IgD-negative memory B cell (primary cell): ENCODE results near the gene SOX8. TPM values are rescaled to one million over a fixed set of nuclear protein-coding genes. Genes with fewer than 3 reads are reported as not detected.

Experiments
- H3K27ac Mint-ChIP-seq, 3 donors: one replicate each; pipeline ENCODE4 v1.8.0; 2020 to 2022; ENCODE audit warnings: mild to moderate bottlenecking in 3 of 3, mixed read lengths in 3 of 3, moderate library complexity in 1 of 3
- H3K27me3 Mint-ChIP-seq: one replicate; pipeline ENCODE4 v1.8.0; 2021; ENCODE audit warnings: mixed read lengths
- H3K36me3 Mint-ChIP-seq: one replicate; pipeline ENCODE4 v1.8.0; 2020; ENCODE audit warnings: mild to moderate bottlenecking, mixed read lengths
- H3K4me1 Mint-ChIP-seq, 3 donors: one replicate each; pipeline ENCODE4 v1.8.0; 2020 to 2022; ENCODE audit warnings: mixed read lengths in 3 of 3, mild to moderate bottlenecking in 1 of 3
- H3K4me3 Mint-ChIP-seq, 4 donors: one replicate each; pipeline ENCODE4 v1.8.0; 2020 to 2022; ENCODE audit warnings: mild to moderate bottlenecking in 4 of 4, mixed read lengths in 4 of 4, moderate library complexity in 3 of 4
- H3K9me3 Mint-ChIP-seq, 3 donors: one replicate each; pipeline ENCODE4 v1.8.0; 2020 to 2021; ENCODE audit warnings: mixed read lengths in 3 of 3, mild to moderate bottlenecking in 1 of 3
- polyA plus RNA-seq: library from polyadenylated mRNA; unstranded; fragments of 300-500 nt; fragmentation: Illumina TruSeq; gene quantifications from one replicate; pipeline ENCODE4 v1.2.3, GENCODE V29; 2021

Gene SOX8
- polyA plus RNA-seq, 1 donor from 2014 or later, result 0.48 TPM

DNA sequence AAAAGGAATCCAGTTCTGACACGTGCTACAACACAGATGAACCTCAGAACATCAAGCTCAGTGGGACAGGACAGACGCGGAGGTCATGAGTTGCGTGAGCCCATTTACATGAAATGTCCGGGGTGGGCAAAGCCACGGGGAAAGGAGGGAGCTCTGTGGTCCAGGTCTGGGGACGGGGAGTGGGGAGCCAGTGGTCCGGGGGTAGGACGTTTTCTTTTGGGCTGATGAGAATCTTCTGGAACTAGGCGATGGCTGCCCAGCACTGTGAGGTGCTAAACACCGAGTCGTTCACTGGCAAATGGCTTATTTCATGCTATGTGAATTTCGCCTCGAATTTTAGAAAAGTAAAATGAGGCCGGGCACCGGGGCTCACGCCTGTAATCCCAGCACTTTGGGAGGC, 8.2 kb upstream of the SOX8 start:
- peak overlapping the region in 1 of 3 donors; percentile 53 for H3K27ac Mint-ChIP-seq
- peaks cover 5 to 9% (median 5%) of the 10 kb centered on the region in 3 donors for H3K4me1 Mint-ChIP-seq
- H3K36me3 Mint-ChIP-seq, result peaks cover 1% of the 10 kb centered on the region
- H3K9me3 Mint-ChIP-seq, result peaks cover 0 to 2% (median 0%) of the 10 kb centered on the region in 3 donors
- H3K4me3 Mint-ChIP-seq, result peak overlapping the region in 1 of 4 donors; percentile 78
- H3K27me3 Mint-ChIP-seq, result peaks cover 3% of the 10 kb centered on the region

DNA sequence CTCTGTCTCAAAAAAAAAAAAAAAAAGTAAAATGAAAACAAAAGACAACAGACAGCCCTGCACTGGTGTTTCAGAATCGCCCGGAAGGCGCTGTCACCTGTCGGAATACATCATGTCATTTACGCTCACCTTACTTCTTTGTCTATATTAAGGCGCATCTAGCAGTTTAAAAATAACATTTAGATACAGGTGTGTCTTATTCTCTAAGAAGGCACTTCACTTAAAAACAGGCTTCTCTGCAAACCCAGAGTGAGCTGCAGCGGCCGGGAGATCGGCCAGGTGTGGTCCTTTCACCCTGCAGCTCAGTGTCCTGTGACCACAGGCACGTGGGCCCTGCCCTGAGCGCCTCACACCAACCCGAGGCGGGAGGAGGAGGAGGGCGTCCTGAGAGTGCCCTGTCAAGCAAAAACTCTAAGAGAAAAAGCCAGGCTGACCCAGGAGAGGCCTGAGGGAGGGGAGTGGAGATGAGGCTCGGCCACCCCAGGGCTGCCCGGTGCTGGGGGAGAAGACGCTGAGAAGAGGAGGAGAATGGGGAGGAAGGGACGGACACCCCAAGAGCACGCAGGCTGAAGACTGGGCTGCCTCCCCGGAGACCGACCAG, 7.5 kb upstream of the SOX8 start:
- Mint-ChIP-seq H3K27me3 (peaks cover 7% of the 10 kb centered on the region), H3K36me3 (no peaks in the 10 kb centered on the region), H3K4me1 (peaks cover 3 to 5% (median 4%) of the 10 kb centered on the region in 3 donors), H3K9me3 (peaks cover 0 to 2% (median 0%) of the 10 kb centered on the region in 3 donors), H3K4me3 (peak overlapping the region in 1 of 4 donors; percentile 78), H3K27ac (peak overlapping the region in 1 of 3 donors; percentile 53)

DNA sequence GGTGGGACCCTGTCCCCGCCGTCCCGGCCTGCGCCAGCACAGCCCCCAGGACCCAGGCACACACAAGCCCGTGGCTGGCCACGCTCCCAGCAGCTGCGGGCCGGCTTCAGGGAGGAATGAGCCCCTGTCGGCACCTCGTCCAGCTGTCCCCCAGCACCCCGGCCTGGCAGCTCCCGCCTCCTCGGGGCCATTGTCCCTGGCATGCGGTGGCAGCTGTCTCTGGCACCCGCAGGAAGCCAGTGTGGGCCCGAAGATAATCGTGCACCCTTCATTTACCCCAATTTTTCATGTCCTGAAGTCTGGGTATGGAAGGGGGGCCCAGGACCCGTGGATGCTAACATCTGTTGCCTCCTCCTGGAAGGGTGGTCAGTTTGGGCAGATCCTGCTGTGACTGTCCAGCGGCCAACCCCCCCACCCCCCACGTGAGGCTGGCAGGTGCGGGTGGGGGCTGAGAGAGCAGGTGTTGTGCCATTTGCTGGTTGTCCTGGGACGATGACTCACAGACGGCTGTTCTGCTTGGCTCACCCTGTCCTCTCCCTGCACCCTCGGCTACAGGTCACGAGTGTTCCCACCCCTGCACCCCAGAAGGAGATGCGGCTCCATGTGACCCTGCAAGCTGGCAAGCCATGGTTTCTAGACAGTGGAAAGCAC, 6.8 kb upstream of the SOX8 start:
- H3K4me1 Mint-ChIP-seq, result peaks cover 1 to 5% (median 4%) of the 10 kb centered on the region in 3 donors
- peaks cover 10% of the 10 kb centered on the region for H3K27me3 Mint-ChIP-seq
- no peaks in the 10 kb centered on the region for H3K36me3 Mint-ChIP-seq
- no peak overlapping the region for H3K4me3 Mint-ChIP-seq
- H3K27ac Mint-ChIP-seq, result peak overlapping the region in 1 of 3 donors; percentile 28
- H3K9me3 Mint-ChIP-seq, result peaks cover 0 to 2% (median 0%) of the 10 kb centered on the region in 3 donors

DNA sequence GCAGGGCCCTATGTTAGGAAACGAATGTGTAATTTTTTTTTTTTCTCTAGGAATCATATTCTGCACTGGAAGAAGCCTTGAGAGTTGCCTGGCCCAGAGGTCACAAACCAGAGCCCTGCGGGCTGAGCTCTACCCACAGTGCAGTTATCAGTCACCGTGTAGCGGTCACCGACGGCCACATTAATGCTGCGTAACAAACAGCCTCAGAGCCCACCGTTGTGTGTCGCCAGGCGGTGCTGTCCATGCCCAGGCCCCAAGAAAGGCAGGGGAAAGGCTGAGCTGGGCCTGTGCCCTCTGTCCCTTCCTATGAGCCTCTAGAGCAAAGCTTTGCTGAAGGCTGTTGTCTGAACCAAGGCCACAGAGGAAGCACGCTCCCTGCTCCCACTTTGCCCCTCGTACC, 6.3 kb upstream of the SOX8 start:
- Mint-ChIP-seq H3K36me3 (no peaks in the 10 kb centered on the region), H3K4me3 (peak overlapping the region in 1 of 4 donors; percentile 50), H3K27ac (peak overlapping the region in 1 of 3 donors; percentile 28), H3K27me3 (peaks cover 12% of the 10 kb centered on the region), H3K9me3 (peaks cover 0 to 2% (median 0%) of the 10 kb centered on the region in 3 donors), H3K4me1 (peaks cover 1 to 5% (median 4%) of the 10 kb centered on the region in 3 donors)

DNA sequence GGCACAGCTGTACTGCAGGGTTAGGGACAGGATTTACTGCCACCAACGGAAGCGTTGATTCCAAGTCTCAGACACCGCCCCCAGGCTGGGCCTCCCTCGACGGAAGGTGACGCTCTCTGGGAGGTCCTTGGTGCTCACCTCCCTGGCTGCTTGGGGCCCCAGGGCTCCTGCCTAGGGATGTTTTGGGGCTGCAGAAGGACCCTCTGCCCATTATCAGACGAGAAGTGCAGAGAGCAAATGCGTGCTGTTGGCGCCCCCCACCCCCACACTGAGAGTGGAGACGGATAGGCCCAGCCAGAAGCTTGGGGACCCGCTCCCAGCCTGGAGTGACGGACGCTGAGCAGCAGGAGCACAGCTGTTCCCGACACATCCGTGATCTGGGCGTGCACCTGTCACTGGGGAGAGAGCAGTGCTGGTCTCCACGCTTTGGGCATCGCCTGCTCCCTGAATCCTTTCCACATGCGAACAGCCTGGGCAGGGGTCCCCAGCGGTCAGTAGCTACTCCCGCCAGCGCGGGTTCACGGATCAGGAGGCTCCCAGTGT, 5.1 kb upstream of the SOX8 start:
- Mint-ChIP-seq H3K27me3 (peaks cover 11% of the 10 kb centered on the region), H3K27ac (no peak overlapping the region), H3K36me3 (no peaks in the 10 kb centered on the region), H3K4me1 (peaks cover 1 to 4% (median 4%) of the 10 kb centered on the region in 3 donors), H3K4me3 (peak overlapping the region in 1 of 4 donors; percentile 42), H3K9me3 (peaks cover 0 to 2% (median 0%) of the 10 kb centered on the region in 3 donors)

DNA sequence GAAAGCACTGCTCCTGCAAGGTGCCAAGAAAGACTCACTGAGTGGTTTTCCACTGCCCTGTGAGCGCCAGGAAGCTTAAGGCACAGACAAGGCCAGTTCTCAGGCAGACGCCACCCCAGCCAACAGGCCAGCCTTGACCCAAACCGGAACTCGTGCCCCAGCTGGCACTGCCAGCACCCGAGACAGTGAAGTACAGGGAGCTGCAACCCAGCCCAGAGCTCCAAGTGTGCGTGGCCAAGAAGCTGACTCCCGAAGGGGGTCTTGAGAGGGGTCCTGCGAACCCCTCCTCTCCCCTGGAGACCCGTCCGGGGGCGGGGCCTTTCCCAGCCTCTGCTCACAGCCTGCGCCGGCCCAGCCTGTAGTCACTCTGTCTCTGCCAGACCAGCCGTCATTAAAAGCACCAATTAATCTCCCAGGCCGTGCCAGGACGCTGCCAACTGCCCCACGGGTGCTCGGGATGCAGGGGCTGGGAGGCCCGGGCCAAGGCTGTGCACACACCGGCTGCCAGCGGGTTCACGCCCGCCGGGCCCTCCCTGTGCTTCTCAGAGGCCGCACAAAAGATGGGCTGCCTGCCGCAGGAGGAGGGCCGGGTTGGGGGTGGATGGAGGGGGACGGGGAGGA, 4.4 kb upstream of the SOX8 start:
- Mint-ChIP-seq H3K4me1 (peaks cover 1 to 4% (median 2%) of the 10 kb centered on the region in 3 donors), H3K36me3 (no peaks in the 10 kb centered on the region), H3K27ac (no peak overlapping the region), H3K9me3 (no peaks in the 10 kb centered on the region), H3K4me3 (peak overlapping the region in 1 of 4 donors; percentile 42), H3K27me3 (peaks cover 11% of the 10 kb centered on the region)

DNA sequence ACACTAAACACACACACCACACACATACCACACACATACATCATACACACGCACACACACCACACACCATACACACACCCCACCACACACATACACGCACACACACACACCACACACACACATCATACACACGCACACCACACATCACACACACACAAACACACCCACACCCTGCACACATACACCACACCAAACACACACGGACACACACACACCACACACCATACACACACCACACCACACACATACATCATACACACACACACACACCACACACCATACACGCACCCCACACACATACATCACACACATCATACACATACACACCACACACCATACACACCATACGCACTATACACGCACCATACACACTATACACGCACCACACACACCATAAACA, 3.7 kb upstream of the SOX8 start:
- Mint-ChIP-seq H3K27ac (no peak overlapping the region), H3K9me3 (no peaks in the 10 kb centered on the region), H3K27me3 (peaks cover 14% of the 10 kb centered on the region), H3K36me3 (no peaks in the 10 kb centered on the region), H3K4me3 (peak overlapping the region in 1 of 4 donors; percentile 2), H3K4me1 (peaks cover 1 to 4% (median 2%) of the 10 kb centered on the region in 3 donors)

DNA sequence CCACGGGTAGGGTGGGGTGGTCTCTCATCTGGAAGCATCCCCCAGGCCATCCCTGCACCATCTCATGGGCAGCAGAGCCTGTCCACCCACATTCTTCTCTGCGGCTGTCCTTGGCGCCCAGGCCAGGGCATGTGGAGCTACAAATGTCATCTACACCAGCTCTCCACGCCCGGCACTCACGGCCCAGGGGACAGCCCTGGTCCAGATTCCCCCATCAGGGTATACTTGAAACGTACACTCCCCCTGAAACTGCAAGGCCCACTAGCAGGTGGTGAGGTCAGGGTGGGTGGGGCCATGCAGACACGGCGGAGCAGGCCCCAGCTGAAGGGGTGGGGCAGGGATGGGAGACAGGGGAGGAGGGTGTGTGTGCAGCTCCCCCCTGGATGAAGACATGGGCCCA, 3.2 kb upstream of the SOX8 start:
- Mint-ChIP-seq H3K36me3 (no peaks in the 10 kb centered on the region), H3K27ac (no peak overlapping the region), H3K27me3 (peaks cover 14% of the 10 kb centered on the region), H3K4me1 (peaks cover 0 to 4% (median 1%) of the 10 kb centered on the region in 3 donors), H3K4me3 (peak overlapping the region in 1 of 4 donors; percentile 2), H3K9me3 (no peaks in the 10 kb centered on the region)

DNA sequence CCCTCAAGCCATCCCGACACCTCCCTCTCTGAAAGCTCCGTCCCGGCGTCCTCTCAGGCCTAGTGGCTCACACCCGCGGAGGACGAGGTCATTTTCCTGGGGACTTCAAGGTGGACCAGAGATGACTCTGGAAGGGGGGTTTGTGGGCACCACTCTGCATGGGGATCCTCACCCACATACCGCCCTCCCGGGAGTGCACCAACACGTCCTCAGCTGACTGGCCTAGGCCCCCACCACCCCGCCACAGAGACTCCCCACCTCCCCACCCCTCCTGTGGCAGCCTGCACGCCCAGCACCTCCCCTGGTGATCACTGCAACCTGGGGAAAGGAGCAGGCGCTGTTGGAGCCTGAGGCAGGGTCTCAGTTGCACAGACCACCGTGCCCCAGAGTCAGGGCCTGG, 2.4 kb upstream of the SOX8 start:
- Mint-ChIP-seq H3K36me3 (no peaks in the 10 kb centered on the region), H3K4me3 (no peak overlapping the region), H3K27ac (no peak overlapping the region), H3K9me3 (no peaks in the 10 kb centered on the region), H3K4me1 (peaks cover 0 to under 1% (median 0%) of the 10 kb centered on the region in 3 donors), H3K27me3 (peaks cover 16% of the 10 kb centered on the region)

DNA sequence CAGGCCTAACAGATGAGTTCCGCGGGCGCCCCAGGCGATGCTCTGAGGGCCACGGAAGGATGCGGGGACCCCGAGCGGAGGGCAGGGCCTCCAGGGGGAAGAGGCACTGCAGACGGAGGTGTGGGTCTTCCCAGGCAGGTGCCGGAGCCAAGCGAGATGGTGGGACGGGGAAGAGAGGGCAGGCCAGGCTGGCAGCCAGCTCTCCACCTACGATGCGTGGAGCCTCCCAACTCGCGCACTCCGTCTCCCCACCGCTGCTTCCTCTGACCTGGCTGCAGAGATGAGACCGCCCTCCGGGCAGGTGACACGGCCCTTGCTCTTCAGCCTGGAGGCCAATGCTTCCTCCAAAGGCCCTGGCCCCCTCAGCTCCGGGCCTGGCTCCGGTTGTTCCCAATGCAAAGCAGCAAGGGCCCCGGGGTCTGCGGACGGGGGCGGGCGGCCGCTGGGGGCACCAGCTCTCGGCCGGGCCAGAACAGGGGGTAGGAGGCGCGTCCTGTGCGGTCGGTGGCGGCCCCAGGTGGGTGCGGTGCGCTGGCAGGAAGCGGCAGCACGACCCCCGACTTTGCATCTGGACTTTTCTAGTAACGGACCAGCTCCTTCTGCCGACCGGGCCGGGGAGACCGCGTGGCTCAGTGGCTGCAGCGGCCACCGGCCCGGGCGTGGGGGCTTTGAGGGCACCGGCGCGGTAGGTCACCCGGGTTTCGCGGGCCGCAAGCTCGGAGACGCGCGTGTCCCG, 1.5 kb upstream of the SOX8 start:
- H3K36me3 Mint-ChIP-seq, result no peaks in the 10 kb centered on the region
- no peaks in the 10 kb centered on the region for H3K9me3 Mint-ChIP-seq
- H3K4me1 Mint-ChIP-seq, result no peaks in the 10 kb centered on the region
- H3K27ac Mint-ChIP-seq, result no peak overlapping the region
- peak overlapping the region in 3 of 4 donors; percentile 43 to 79 (median 76) for H3K4me3 Mint-ChIP-seq
- peaks cover 16% of the 10 kb centered on the region for H3K27me3 Mint-ChIP-seq

DNA sequence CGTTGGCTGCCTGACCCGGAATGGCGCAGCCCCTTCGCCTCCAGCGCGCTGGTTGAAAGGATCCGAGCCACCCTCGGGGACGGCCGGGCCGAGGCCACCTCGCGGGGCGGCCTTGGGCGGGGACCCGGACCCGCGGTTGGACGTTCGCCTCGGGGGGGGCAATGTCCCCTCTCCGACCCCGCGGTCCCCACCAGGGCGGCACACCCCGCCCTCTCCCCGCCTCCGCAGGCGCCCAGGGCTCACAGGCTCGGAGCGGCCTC, 1.0 kb upstream of the SOX8 start:
- Mint-ChIP-seq H3K27me3 (peaks cover 16% of the 10 kb centered on the region), H3K4me3 (no peak overlapping the region), H3K36me3 (no peaks in the 10 kb centered on the region), H3K4me1 (no peaks in the 10 kb centered on the region), H3K9me3 (no peaks in the 10 kb centered on the region), H3K27ac (no peak overlapping the region)

DNA sequence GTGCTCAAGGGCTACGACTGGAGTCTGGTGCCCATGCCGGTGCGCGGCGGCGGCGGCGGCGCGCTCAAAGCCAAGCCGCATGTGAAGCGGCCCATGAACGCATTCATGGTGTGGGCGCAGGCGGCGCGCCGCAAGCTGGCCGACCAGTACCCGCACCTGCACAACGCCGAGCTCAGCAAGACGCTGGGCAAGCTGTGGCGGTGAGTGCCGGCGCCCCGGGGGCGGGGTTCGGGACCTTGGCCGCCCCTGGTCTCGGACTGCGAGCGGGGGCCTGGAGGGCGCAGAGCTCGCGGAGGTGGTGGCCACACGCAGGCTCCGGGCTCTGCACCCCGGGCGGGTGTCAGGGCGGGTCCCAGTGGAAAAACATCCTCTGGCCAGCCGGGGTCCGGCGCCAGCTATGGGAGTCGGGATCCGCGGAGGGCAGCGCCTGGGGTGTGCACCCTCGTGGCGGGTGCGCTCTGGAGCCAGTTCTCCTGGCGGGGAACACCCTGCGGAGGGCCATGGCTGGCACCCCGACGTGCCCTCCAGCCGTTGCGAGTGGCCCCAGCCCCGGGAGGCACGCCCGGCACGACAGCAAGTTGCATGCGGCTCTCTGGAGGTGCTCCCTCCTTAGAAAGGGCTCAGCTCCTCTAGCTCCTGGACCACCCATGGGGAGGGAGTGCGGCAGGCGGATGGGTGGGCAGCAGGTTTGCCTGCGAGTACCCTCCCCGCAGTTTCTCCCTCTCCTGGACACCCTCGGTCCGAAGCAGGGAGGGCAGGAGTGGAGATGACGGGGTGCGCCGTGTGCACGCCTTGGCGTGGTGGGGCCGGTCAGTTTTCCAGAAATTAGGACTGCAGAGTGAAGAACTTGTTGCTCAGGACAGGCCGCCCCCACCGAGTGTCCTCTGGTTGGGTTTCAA, 824 bp downstream of the SOX8 start:
- H3K9me3 Mint-ChIP-seq, result no peaks in the 10 kb centered on the region
- peak overlapping the region; percentile 21 to 78 (median 50) for H3K4me3 Mint-ChIP-seq
- no peaks in the 10 kb centered on the region for H3K4me1 Mint-ChIP-seq
- H3K27ac Mint-ChIP-seq, result no peak overlapping the region
- no peaks in the 10 kb centered on the region for H3K36me3 Mint-ChIP-seq
- H3K27me3 Mint-ChIP-seq, result peaks cover 16% of the 10 kb centered on the region

DNA sequence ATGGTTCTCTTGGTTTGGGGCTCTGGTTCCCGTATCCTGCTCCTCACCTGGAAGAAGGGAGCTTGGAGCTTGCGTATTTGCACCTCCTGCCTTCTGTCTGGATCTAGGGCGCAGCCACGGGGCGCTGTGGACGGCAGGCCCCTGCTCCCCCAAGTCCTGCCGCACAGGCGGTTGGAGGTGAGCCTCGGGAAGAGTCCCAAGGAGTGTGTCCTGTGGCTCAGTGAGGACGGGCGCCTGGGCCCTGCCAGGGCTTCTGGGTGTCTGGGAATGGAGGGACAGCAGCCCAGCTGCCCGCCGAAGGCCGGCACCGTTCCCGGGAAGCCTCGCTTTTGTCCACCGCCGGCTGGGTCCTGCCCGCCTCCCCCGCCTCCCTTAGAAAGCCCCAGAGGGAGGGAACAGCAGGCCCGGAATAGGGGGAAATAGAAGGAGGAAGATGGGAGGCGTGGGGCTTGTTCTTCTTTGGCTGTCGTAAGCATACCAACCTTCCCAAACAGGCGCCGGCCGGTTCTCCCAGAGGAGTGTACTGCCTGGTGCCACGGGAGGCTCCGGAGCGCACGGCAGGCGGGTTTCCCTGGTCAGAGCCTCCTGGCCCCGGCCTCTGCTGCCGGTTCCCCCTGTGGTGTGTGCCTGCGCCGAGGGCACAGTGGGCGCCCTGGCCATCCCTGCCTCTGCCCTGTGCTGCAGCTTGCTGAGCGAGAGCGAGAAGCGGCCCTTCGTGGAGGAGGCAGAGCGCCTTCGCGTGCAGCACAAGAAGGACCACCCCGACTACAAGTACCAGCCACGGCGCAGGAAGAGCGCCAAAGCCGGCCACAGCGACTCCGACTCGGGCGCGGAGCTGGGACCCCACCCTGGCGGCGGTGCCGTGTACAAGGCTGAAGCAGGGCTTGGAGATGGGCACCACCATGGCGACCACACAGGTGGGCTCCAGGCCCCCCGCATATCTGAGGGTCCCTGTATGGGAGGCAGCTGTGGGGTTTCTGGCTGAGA, 1.8 kb downstream of the SOX8 start:
- H3K27me3 Mint-ChIP-seq, result peaks cover 16% of the 10 kb centered on the region
- no peak overlapping the region for H3K27ac Mint-ChIP-seq
- no peaks in the 10 kb centered on the region for H3K9me3 Mint-ChIP-seq
- no peaks in the 10 kb centered on the region for H3K4me1 Mint-ChIP-seq
- no peaks in the 10 kb centered on the region for H3K36me3 Mint-ChIP-seq
- peak overlapping the region; percentile 21 to 78 (median 50) for H3K4me3 Mint-ChIP-seq
